GM19395 (cell line): Measurements from ENCODE around the gene CTU2.
"Not testable (repeated sequence)": the region's sequence is repeated elsewhere in the genome, so short reads cannot be mapped to it uniquely, and the experiment has no call there.

Source experiments
- ATAC-seq: cut with Tn5 transposase; IDR thresholded peaks from one replicate; pipeline ENCODE4 v1.9.1; 2021; ENCODE audit warnings: mild to moderate bottlenecking, moderate library complexity; ENCODE audit not compliant: unreplicated experiment

CTU2 gene

GRCh38 chr16:88706229-88706964, at the start of gene CTU2, which contains the start of gene RNF166:
Gene CTU2 (plus strand): TSS chr16:88706503. CDS start chr16:88706531, 28 bp downstream.
Gene RNF166 (minus strand): TSS chr16:88706408. CDS start chr16:88706325, 83 bp downstream.
- ATAC-seq = peak; percentile 55

- no peak for ATAC-seq
Observed at GRCh38 chr16:88657371-88657770, 48.9 kb upstream of the CTU2 start.

GRCh38 chr16:88658714-88659113, 47.6 kb upstream of the CTU2 start:
- no peak for ATAC-seq

- ATAC-seq = no peak
Observed at GRCh38 chr16:88659160-88659559, 47.1 kb upstream of the CTU2 start.

GRCh38 chr16:88661468-88661867, 44.8 kb upstream of the CTU2 start:
- ATAC-seq = no peak

- ATAC-seq = no peak
Observed at GRCh38 chr16:88662222-88662842, 44.0 kb upstream of the CTU2 start.

GRCh38 chr16:88662843-88663606, 43.3 kb upstream of the CTU2 start, which contains the start of gene MVD:
Gene MVD (minus strand): TSS chr16:88663091. CDS start chr16:88663080, 11 bp downstream.
- peak; percentile 93 for ATAC-seq

- no peak for ATAC-seq
Observed at GRCh38 chr16:88665148-88665547, 41.2 kb upstream of the CTU2 start.

- ATAC-seq = no peak
Observed at GRCh38 chr16:88665570-88665969, 40.7 kb upstream of the CTU2 start.

GRCh38 chr16:88667461-88667860, 38.8 kb upstream of the CTU2 start:
- ATAC-seq = no peak

GRCh38 chr16:88669493-88669892, 36.8 kb upstream of the CTU2 start:
- not testable (repeated sequence) for ATAC-seq

GRCh38 chr16:88669980-88670379, 36.3 kb upstream of the CTU2 start:
- ATAC-seq = no peak

- ATAC-seq = no peak
Observed at GRCh38 chr16:88671806-88672205, 34.5 kb upstream of the CTU2 start.

- no peak for ATAC-seq
Observed at GRCh38 chr16:88672776-88673175, 33.5 kb upstream of the CTU2 start.

GRCh38 chr16:88673716-88674379, 32.5 kb upstream of the CTU2 start:
- ATAC-seq = no peak

- no peak for ATAC-seq
Observed at GRCh38 chr16:88676502-88677242, 29.6 kb upstream of the CTU2 start.

- no peak for ATAC-seq
Observed at GRCh38 chr16:88677721-88678120, 28.6 kb upstream of the CTU2 start.

GRCh38 chr16:88678224-88678979, 27.9 kb upstream of the CTU2 start:
- no peak for ATAC-seq

- ATAC-seq = no peak
Observed at GRCh38 chr16:88680554-88681083, 25.7 kb upstream of the CTU2 start.
